Right forelimb (tissue), 1 donor: ENCODE results near the gene IL17A.

Experiments used
- DNase-seq: peaks from one replicate; pipeline ENCODE4 v3.0.0-alpha.2; 2018

The IL17A gene

DNA sequence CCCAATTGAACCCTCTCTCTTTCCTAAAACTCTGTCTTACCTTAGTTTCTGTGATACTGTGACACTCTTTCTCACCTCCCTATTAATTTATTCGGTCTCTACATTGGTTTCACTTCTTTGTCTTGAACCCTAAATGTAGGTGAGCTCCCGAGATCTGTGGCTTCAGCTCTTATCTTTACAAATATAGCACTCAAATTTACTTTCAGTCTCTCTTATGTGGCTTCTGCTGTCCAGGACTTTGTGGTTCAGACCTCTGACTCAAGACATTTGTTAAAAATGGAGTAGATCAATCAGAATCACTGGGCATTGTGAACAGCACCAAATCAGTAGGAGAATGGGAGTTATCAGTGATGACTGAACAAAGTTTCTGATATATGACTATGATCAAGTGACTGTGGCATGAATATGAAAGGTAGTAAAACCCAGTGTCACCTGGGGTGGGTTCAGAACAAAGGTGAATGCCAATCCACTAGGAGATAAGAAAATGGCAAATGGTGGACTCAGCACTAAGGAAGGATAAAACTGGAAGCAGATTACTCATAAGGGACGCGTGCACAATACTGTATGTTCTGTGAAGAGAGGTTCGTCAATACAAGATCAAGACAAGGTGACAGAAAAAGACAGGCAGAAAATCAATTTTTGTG lies 30.9 kb downstream of the IL17A start:
- DNase-seq = no peak

DNA sequence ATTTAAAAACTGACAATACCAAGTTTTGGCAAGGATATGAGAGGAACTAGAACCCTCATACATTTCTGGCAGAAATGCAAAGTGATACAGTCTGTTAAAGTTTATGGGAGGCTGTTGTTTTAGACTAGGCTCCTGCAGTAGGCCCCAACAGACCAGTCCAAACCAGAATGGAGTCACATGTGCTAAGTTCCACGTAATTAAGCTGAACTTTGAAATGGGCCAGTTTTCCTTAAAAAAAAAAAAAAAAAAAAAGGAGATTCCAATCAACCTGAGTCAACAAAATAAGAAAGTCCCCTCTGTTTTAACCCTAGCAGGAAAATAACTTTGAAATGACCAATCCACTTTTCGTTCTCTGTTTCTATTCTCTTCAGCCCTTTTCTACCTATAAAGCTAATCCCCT lies 31.6 kb downstream of the IL17A start:
- no peak for DNase-seq

DNA sequence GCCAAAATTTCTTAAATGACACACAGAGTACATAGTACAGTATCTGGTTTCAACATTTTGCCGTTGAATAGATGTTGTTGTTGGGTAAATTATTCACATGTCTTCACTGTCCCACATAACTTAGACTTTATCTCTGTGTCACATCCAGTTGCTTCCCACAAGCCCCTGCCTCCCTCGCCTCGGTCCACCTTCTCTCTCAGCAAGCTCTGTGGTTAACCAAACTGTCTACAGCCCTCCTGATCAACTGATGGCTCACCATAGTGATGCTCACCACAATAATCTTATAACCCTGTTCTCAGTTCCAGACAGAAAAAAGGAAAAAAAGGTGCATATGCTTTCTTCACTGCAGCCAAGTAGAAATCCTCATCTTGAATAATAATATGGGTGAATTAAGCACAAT lies 35.1 kb downstream of the IL17A start:
- DNase-seq = no peak

DNA sequence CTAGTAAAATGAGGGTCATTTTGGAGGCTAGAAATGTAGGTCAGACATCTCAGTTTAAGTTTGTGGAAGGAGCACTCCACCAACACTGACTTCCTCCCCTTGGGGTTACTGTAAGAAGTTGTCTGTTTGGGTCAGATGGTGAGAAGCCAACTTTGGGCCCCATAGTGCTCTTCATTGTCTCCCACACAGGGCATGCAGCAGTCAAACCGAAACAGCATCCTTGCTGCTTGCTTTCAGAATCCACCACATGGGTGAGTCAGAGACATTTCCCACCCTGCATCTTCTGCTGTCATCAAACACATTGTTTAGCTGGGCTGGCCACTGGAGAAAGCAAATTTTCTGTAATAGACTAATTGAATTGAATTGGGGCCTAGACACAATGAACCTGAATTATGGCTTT lies 41.3 kb downstream of the IL17A start:
- no peak for DNase-seq

DNA sequence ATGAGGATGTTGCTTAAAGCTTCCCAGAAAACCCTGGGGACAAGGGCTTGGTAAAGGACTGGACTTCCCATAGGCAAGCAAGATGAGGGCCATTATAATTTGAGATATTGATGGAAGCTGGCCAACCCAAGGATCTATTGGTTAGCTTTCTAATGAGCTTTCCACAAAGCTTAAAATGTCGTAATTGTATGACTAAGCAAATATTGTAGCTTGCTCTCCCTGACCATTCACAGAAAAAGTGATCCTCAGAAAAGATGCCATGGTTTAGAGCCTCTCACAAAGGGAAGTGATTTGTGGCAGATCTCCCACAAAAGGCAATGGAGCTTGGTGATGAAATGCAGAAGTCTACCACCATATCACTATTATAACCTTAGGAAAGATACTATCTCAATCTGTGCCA lies 44.5 kb downstream of the IL17A start:
- no peak for DNase-seq

DNA sequence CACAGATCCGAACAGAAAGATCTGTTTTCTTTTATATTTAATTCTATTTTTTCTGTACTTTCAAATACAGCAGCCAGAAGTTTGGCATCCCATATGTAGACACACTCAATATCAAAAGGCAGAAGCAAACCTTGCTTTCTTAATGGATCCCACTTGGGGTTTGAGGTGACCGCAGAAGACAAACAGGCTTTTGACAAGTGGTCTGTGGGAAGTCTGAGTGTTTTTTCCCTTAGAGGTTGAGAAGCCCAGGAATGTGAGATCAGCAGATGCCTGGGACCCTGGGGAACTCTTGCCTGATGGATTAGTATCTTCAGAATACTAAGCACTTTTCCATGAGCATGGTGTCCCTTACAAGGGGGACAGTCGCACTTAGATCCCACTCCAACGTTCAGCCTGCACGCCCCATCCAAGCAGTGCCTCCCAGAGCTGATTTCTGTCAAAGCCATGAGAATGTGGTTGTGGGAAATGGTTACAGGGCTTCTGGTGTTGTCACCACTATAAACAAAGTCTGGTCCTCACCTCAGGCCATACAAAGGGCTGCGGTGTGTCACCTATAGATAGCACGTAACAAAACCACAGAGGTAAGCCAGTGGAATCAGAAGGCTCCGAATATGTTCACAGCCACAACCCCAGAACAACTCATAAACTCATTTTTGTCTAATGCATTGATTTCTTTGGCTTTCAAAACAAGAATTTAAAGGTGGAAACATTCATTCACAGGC lies 45.4 kb downstream of the IL17A start:
- DNase-seq = no peak

DNA sequence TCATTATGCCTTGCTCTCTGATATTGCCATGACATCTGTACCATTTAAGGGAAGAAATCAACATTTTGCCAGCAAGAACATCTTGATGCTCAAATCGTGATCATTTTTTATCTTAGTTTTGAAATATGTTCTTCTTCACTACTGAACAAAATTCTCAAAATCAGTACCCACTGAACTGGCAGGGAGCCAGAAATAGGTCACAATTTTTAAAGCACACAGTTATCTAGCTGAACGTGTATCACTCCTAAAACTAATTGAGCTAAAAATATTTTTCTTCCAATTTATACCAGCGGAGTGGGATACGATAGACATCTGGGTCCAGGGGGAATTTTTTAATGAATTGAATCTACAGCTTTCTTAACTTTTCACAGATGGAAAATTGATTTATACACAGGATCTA lies 46.8 kb downstream of the IL17A start:
- no peak for DNase-seq

DNA sequence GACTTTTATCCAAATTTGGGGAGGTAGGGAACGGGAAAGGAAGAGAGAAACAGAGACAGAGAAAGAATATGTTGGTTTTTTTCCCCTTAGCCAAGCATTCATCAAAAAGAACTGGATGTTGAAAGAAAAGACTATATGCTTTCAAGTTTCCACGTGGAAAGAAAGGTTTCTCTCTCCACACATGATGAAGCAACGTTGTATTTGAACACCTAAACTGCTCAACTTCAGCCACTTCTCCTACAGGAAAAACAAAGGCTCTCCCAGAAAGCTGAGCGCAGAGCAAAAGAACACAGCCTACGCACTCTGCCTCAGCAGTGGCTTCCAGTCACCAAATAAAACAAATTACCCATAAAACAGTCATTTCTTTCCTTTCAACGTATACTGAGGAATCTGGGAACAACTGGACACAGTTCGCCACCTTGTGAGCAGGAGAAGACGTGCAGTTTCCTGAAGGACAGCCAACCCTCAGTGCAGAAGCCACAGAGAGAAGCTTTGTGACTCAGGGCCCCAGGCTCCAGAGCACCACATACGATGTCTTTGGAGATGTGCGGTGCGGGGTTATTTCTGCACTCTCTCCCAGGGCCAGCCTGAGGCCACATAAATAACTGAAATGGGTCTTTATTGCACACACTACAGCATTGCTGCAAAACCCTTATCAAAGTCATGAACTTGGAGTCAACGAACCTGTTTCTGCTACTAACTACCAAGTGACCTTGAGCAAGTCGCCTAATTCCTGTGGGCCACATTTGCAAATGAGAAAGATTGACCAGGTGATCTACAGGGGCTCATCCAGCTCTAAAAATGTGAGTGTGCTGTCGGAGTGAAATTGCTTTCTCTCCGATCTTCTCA lies 48.0 kb downstream of the IL17A start:
- peak; percentile 62 for DNase-seq
